ENCODE results near the gene FABP6.
"Not testable (repeated sequence)": the region's sequence is repeated elsewhere in the genome, so short reads cannot be mapped to it uniquely, and the experiment has no call there.

The FABP6 gene

DNA sequence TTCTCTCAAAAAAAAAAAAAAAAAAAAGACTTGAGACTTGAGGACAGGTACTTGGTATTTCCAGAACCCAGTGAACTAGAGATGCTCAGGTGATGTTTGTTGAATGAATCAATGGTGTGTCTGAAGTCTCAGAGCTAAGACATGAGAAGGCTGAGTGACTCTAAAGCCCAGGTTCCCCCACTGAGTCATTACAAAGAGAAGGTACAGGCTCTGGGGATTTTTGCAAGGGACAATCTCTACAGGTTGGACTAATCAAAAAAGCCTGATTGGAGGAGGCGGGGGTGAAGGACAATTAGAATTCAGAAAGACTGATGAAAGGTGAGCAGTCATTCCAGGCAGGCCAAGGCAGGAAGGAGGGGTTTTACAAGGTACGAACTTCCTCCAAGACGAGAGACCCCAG lies 8.2 kb upstream of the FABP6 start:
- no peak for DNase-seq (ENCODE audit: low read depth)

DNA sequence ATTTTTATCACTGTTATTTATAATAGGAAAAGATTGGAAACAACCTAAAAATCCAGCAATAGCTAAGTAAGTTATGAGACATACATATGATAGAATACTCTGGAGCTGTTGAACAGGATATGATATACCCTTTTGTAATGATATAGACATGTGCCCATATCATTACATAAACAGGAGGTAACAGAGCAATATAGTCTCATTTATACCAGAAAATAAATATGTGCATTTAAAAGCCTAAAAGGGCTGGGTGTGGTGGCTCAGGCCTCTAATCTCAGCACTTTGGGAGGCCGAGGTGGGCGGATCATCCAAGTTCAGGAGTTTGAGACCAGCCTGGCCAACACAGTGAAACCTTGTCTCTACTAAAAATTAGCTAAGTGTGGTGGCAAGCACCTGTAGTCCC lies 2.3 kb upstream of the FABP6 start:
- DNase-seq (ENCODE audit: low read depth) = no peak

- DNase-seq (ENCODE audit: low read depth) = no peak
These were observed 1.6 kb downstream of the FABP6 start for GRCh38 chr5:160230686-160231527.

DNA sequence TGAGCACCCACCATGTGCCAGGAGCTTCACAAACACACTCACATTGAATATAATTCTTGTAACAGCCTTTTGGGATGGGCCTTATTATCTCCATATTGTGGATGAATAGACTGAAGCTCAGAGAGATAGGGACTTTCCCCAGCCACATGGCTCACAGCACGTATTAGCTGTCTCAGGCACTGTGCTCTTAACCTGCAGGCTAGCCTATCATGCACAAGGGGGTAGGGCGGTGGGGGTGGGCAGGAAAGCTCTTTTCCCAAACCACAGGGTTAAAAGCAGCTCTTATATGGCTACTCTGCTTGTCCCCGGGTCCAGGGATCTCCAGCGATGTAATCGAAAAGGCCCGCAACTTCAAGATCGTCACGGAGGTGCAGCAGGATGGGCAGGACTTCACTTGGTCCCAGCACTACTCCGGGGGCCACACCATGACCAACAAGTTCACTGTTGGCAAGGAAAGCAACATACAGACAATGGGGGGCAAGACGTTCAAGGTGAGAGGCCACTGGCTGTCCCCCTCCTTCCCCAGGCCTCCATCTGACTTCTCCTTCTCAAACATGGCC lies 2.6 kb downstream of the FABP6 start:
- DNase-seq (ENCODE audit: low read depth) = no peak

DNA sequence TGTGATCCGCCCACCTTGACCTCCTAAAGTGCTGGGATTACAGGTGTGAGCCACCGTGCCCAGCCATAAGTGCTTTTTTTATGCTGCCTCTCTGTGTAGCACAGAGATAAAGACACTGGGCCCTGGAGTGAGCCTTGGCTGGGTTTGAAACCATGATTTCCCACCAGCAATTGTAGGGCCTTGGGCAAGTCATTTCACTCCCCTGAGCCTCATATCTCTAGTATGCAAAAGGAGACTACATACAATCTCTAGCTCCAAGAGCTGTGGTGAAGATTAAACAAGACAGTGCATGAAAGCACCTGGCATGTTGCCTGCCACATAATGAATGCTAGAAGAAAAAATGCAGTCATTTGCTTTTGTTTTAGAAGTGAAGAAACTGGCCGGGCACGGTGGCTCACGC lies 3.9 kb downstream of the FABP6 start:
- DNase-seq (ENCODE audit: low read depth) = no peak

GRCh38 chr5:160235731-160236130 lies 6.4 kb downstream of the FABP6 start:
- no peak for DNase-seq (ENCODE audit: low read depth)

GRCh38 chr5:160237571-160238093 lies 8.3 kb downstream of the FABP6 start:
- no peak for DNase-seq (ENCODE audit: low read depth)

GRCh38 chr5:160240350-160240749 lies 11.0 kb downstream of the FABP6 start:
- DNase-seq (ENCODE audit: low read depth) = no peak

- no peak for DNase-seq (ENCODE audit: low read depth)
These were observed 12.8 kb downstream of the FABP6 start for GRCh38 chr5:160242145-160242544.

DNA sequence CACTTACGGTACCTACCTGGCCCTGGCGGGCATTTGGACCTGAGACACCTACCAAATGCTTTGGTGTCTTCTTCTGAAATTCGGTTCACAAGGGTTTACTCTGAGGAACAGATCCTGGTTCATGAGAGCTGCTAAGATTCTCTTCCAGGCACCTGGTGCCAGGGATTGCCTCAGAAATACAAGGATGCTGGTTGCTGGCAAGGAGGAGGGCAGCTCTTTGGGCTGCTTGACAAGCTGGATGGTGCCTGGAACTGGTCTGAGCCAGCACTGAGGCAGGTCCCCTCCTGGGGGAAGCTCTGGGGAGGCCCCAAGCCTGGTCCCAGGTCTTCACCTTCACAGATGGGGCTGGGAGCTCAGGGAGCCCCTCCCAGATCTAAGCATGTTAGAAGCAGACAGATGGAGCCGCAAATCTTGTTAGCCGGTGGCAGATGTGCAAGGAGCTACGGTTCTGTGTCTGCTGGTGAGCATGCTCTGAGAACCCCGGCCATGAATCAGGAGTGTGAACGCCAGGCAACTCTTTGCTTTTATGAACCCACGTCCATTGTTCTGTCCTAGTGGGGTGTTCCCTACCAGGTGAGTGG lies 16.3 kb downstream of the FABP6 start:
- no peak for DNase-seq (ENCODE audit: low read depth)

DNA sequence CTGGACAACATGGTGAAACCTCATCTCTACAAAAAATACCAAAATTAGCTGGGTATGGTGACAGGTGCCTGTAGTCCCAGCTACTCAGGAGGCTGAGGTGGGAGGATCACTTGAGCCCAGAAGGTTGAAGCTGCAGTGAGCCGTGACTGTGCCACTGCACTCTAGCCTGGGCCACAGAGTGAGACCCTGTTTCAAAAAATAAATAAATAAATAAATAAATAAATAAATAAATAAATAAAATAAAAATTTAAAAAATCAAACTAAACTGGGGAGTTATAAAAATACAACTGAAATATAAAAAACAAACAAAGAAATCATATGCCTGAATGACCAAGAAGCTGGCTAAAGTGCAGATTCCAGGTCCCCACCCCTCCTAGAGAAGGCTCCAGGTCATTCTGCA lies 20.3 kb downstream of the FABP6 start:
- DNase-seq (ENCODE audit: low read depth) = not testable (repeated sequence)

GRCh38 chr5:160250226-160250625 lies 20.9 kb downstream of the FABP6 start:
- no peak for DNase-seq (ENCODE audit: low read depth)

- no peak for DNase-seq (ENCODE audit: low read depth)
These were observed 21.5 kb downstream of the FABP6 start for GRCh38 chr5:160250826-160251225.

GRCh38 chr5:160251406-160252155 lies 22.3 kb downstream of the FABP6 start:
- no peak for DNase-seq (ENCODE audit: low read depth)

DNA sequence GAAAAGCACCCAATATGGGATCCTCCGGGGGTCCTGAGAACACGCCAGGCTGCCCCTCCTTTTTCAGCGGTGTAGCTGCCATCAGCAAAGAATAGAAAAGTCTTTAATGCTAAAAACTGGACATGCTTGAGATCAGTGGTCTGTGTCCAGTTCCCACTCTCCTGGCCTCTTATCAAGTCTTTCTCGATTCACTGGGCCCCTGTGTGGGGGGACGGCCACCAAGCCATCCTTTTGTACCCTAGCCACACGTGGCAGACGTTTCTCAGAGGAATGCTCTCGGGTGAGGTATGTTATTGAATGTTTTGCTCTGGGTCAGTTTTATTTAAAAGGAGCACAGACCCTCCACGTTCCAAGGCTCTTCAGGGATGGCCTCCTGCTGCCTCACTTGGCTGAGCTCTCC lies 23.6 kb downstream of the FABP6 start:
- no peak for DNase-seq (ENCODE audit: low read depth)

GRCh38 chr5:160253441-160253840 lies 24.1 kb downstream of the FABP6 start:
- DNase-seq (ENCODE audit: low read depth) = no peak

GRCh38 chr5:160254706-160255105 lies 25.4 kb downstream of the FABP6 start:
- DNase-seq (ENCODE audit: low read depth) = no peak

DNA sequence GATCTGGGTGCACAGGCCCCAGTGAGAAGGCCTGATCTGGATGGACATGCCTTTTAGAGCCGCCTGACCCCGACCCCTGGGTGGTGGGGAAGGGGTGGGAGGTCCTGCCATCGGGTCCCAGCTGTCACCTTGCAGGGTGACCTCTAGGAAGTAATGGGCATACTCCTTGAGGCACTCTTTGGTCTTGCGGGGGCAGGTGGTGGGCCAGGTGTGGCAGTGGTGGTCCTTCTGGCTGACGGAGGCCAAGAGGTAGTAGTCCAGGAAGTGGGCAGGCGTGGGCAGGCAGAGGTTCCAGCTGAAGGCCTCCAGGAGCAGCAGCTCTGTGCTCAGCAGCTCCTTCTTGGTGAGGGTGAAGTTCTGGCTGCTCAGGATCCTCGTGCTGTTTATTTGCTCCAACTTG lies 30.0 kb downstream of the FABP6 start:
- no peak for DNase-seq (ENCODE audit: low read depth)

- no peak for DNase-seq (ENCODE audit: low read depth)
These were observed 30.9 kb downstream of the FABP6 start for GRCh38 chr5:160260006-160260775.

DNA sequence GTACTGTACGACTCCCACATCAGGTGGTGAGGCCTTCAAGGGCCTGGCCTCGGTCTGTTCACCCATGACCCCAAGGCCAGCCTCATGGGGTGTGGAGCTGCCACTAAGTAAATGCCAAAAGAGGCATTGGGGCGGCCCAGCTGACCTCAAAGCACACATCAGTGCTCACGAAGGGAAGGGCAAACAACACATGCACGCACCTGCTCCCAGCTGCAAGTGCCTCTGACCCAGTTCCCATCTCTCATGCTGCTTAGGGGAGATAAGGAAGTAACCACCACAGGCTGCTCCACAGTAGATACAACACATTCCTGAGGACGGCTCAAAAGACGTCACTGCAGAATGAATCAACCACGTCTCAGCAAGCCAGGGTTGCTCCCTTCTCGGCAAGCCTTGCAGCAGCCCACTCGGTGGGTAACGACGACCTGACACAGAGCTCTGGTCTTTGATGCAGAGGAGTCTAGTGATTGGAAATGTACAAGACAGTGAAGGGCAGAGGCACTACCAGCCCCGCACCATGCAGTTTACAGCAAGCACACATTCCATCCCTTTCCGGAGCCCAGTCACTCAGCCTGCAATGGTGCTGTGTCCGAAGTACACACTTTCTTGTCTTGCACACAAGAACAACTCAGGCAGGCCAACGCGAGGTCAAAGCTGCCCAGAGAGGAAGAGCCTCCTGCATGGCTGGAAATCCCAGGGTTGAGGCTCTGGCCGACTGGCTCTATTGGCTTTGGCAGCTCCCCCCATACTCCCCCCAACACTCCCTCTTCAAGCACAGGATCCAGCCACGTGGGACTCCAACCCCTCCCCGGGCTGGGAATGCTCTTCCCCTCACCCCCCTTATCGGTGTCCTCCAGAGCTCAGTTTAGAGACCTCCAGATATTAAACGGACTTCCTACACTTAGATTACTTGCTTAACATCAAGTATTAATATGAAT lies 31.8 kb downstream of the FABP6 start:
- DNase-seq (ENCODE audit: low read depth) = no peak

All from fibroblast of the conjunctiva (primary cell).